Stomach (tissue), 4 donors: ENCODE data around the gene PGA3.

Source experiments
- EP300 ChIP-seq: sonication (generic); formaldehyde crosslinking; IDR thresholded peaks from one replicate; pipeline ENCODE4 v1.6.1; 2017; ENCODE audit warnings: antibody characterized with exemption
- POLR2A ChIP-seq, 4 donors: fragments of 450-650 bp; IDR thresholded peaks; one replicate each; pipeline ENCODE4 v1.6.1; 2016; ENCODE audit warnings: antibody characterized with exemption in 4 of 4, control low read depth in 2 of 4, mild to moderate bottlenecking in 1 of 4, moderate library complexity in 1 of 4
- POLR2AphosphoS5 ChIP-seq, 3 donors: sonication (generic); formaldehyde crosslinking; IDR thresholded peaks; one replicate each; pipeline ENCODE4 v1.6.1; 2016; ENCODE audit warnings: antibody characterized with exemption in 3 of 3
- TF ChIP-seq, protein P1 (sequence below), 7 experiments: fragments of 450-650 bp in 4 of 7; fragments of 200-600 bp in 3 of 7; sonication (generic) in 3 of 7; IDR thresholded peaks; one replicate each; pipeline ENCODE4 v1.5.1; 2016 to 2019; ENCODE audit warnings: antibody characterized with exemption in 7 of 7, control low read depth in 2 of 7, mild to moderate bottlenecking in 1 of 7

DNA sequence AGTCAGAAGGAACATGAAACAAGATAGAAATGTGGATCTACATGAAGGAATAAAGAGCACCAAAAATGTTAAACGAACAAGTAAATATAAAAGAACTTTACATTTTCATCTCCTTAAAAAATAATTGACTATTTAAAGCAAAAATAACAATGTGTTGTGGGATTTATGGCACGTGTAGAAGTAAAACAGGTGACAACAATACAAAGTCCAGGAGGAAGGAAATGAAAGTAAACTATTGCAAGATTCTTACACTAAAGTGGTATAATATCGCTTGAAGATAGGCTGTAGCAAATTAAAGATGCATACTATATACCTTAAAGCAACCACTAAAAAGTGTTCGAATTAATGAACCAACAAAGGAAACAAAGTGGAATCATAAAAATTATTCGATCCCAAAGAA, 47.6 kb upstream of the PGA3 start:
- TF ChIP-seq, protein P1, sequence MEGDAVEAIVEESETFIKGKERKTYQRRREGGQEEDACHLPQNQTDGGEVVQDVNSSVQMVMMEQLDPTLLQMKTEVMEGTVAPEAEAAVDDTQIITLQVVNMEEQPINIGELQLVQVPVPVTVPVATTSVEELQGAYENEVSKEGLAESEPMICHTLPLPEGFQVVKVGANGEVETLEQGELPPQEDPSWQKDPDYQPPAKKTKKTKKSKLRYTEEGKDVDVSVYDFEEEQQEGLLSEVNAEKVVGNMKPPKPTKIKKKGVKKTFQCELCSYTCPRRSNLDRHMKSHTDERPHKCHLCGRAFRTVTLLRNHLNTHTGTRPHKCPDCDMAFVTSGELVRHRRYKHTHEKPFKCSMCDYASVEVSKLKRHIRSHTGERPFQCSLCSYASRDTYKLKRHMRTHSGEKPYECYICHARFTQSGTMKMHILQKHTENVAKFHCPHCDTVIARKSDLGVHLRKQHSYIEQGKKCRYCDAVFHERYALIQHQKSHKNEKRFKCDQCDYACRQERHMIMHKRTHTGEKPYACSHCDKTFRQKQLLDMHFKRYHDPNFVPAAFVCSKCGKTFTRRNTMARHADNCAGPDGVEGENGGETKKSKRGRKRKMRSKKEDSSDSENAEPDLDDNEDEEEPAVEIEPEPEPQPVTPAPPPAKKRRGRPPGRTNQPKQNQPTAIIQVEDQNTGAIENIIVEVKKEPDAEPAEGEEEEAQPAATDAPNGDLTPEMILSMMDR (IDR thresholded peaks at IDR 0.05) = no peak
- TF ChIP-seq POLR2AphosphoS5 (IDR thresholded peaks at IDR 0.05) (no peak), EP300 (no peak), POLR2A (IDR thresholded peaks at IDR 0.05) (no peak)
